ENCODE results near the gene PCYT2. TPM values are rescaled to one million over a fixed set of nuclear protein-coding genes. Genes with fewer than 3 reads are reported as not detected.

The PCYT2 gene
- total RNA-seq, 2 donors from 2014 or later, result 13.6 to 81.9 TPM

- DNase-seq (ENCODE audit: low spot score) (no peak), ATAC-seq (ENCODE audit: insufficient number of reproducible peaks, low FRiP score, low read depth) (no peak)
- H3K9me3 ChIP-seq, result no peaks in the 10 kb centered on the region
- no peak overlapping the region for H3K27ac ChIP-seq
- peaks cover 19% of the 10 kb centered on the region for H3K36me3 ChIP-seq
- H3K27me3 ChIP-seq (replicated peaks; ENCODE audit: insufficient read depth), result no peaks in the 10 kb centered on the region
- H3K4me1 ChIP-seq (ENCODE audit: control insufficient read depth in 1 of 2, low read depth in 2 of 2), result peaks cover 9 to 13% of the 10 kb centered on the region in 2 donors
- no peak for TF ChIP-seq CTCF (IDR thresholded peaks at IDR 0.05)
- no peak overlapping the region for H3K4me3 ChIP-seq
These were observed 7.8 kb downstream of the PCYT2 start for GRCh38 chr17:81903415-81903831.

- Histone ChIP-seq H3K4me3 (peak overlapping the region; percentile 68), H3K27ac (no peak overlapping the region), H3K9me3 (no peaks in the 10 kb centered on the region), H3K27me3 (replicated peaks; ENCODE audit: insufficient read depth) (no peaks in the 10 kb centered on the region), H3K4me1 (ENCODE audit: control insufficient read depth in 1 of 2, low read depth in 2 of 2) (peaks cover 9 to 13% of the 10 kb centered on the region in 2 donors), H3K36me3 (peaks cover 25% of the 10 kb centered on the region)
- no peak for DNase-seq (ENCODE audit: low spot score)
- no peak for ATAC-seq (ENCODE audit: insufficient number of reproducible peaks, low FRiP score, low read depth)
- no peak for TF ChIP-seq CTCF (IDR thresholded peaks at IDR 0.05)
These were observed 8.4 kb downstream of the PCYT2 start for GRCh38 chr17:81902653-81903414.

- Histone ChIP-seq H3K4me3 (peak within 1 kb of the TSS; percentile 68), H3K36me3 (peaks cover 29% of the 10 kb centered on the region), H3K9me3 (no peaks in the 10 kb centered on the region), H3K27me3 (replicated peaks; ENCODE audit: insufficient read depth) (no peaks in the 10 kb centered on the region), H3K27ac (no peak within 1 kb of the TSS), H3K4me1 (ENCODE audit: control insufficient read depth in 1 of 2, low read depth in 2 of 2) (peaks cover 9 to 13% of the 10 kb centered on the region in 2 donors)
- no peak for TF ChIP-seq CTCF (IDR thresholded peaks at IDR 0.05)
- DNase-seq (ENCODE audit: low spot score), result no peak
- ATAC-seq (ENCODE audit: insufficient number of reproducible peaks, low FRiP score, low read depth), result no peak
These were observed 9.1 kb downstream of the PCYT2 start, which contains the start of gene NPB for GRCh38 chr17:81902023-81902652. Gene NPB, plus strand, starts transcription at chr17:81902238. Its CDS starts 40 bp downstream, at chr17:81902278.

- DNase-seq (ENCODE audit: low spot score) (no peak), ATAC-seq (ENCODE audit: insufficient number of reproducible peaks, low FRiP score, low read depth) (no peak)
- peak overlapping the region; percentile 68 for H3K4me3 ChIP-seq
- H3K27me3 ChIP-seq (replicated peaks; ENCODE audit: insufficient read depth), result no peaks in the 10 kb centered on the region
- no peak overlapping the region for H3K27ac ChIP-seq
- H3K36me3 ChIP-seq, result peaks cover 30% of the 10 kb centered on the region
- no peak for TF ChIP-seq CTCF (IDR thresholded peaks at IDR 0.05)
- H3K4me1 ChIP-seq (ENCODE audit: control insufficient read depth in 1 of 2, low read depth in 2 of 2), result peaks cover 9 to 13% of the 10 kb centered on the region in 2 donors
- H3K9me3 ChIP-seq, result no peaks in the 10 kb centered on the region
These were observed 9.8 kb downstream of the PCYT2 start for GRCh38 chr17:81901167-81902022.

Measured in thoracic aorta (tissue), 2 donors.